ENCODE data around the gene YTHDC1.

Gene YTHDC1

DNA sequence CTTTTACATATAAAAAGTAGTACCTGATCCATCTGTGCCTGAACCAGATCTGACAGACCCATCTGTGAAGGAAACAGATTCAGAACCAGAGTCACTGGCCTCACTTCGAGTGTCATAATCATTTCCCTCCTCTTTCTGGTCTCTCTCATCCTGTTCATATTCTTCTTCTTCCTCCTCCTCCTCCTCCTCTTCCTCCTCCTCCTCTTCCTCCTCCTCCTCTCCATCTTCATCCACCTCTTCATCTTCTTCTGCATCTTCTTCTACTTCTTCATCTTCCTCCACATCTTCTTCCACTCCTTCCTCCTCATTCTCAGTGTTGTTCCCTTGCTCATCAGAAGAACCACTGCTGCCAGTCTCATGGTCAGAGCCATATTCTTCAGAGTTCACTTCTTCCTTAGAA lies 12.9 kb downstream of the YTHDC1 start:
- no peak for DNase-seq (ENCODE audit: low spot score)
- TF ChIP-seq, protein P1, sequence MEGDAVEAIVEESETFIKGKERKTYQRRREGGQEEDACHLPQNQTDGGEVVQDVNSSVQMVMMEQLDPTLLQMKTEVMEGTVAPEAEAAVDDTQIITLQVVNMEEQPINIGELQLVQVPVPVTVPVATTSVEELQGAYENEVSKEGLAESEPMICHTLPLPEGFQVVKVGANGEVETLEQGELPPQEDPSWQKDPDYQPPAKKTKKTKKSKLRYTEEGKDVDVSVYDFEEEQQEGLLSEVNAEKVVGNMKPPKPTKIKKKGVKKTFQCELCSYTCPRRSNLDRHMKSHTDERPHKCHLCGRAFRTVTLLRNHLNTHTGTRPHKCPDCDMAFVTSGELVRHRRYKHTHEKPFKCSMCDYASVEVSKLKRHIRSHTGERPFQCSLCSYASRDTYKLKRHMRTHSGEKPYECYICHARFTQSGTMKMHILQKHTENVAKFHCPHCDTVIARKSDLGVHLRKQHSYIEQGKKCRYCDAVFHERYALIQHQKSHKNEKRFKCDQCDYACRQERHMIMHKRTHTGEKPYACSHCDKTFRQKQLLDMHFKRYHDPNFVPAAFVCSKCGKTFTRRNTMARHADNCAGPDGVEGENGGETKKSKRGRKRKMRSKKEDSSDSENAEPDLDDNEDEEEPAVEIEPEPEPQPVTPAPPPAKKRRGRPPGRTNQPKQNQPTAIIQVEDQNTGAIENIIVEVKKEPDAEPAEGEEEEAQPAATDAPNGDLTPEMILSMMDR (IDR thresholded peaks at IDR 0.05; ENCODE audit: extremely low read depth, insufficient read depth, missing control alignments) = no peak
- in situ Hi-C loops (cut with MboI; ENCODE audit: low pct_unique_long_range_greater_than_20kb, low sequenced_read_pairs, unreplicated experiment) = no loop called here

DNA sequence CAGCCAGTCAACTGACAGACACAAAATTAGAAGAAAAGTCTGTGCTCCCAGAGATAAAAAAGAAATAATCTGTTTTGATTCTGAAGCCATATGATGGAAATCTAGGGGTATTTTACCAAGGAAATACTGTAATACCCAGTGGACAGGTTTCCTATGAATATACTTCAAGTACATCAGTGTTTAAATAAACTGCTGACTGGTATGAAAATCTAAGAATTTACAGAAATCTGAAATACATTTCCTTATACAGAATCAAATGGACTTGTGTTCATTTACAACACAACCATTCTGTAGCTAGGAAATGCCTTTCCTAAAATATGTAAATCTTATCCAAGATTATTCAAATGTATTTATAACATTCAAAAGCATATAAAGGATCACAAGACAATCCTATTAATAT lies 13.4 kb downstream of the YTHDC1 start:
- in situ Hi-C loops (cut with MboI; ENCODE audit: low pct_unique_long_range_greater_than_20kb, low sequenced_read_pairs, unreplicated experiment) = no loop called here
- no peak for DNase-seq (ENCODE audit: low spot score)
- TF ChIP-seq, protein P1 (IDR thresholded peaks at IDR 0.05; ENCODE audit: extremely low read depth, insufficient read depth, missing control alignments) = no peak

DNA sequence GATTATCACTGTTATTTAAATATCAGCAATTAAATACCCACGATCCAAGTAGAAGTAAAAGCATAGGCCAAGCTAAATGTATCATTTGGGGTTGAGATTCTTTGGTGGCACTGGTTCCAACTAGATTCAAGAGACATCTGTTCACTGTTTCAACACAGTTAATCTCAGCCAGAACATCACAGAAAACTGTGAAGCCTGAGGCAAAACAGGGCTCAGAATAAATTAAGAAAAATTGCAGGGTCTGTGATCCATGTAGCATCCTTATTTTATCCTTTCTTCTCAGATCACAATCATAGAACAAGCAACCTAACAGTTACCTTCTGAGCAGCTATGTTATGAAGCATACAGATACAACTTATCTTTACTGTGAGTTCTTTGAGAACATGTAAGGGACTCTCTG lies 23.7 kb downstream of the YTHDC1 start:
- TF ChIP-seq, protein P1 (IDR thresholded peaks at IDR 0.05; ENCODE audit: extremely low read depth, insufficient read depth, missing control alignments) = no peak
- in situ Hi-C loops (cut with MboI; ENCODE audit: low pct_unique_long_range_greater_than_20kb, low sequenced_read_pairs, unreplicated experiment) = no loop called here
- no peak for DNase-seq (ENCODE audit: low spot score)

DNA sequence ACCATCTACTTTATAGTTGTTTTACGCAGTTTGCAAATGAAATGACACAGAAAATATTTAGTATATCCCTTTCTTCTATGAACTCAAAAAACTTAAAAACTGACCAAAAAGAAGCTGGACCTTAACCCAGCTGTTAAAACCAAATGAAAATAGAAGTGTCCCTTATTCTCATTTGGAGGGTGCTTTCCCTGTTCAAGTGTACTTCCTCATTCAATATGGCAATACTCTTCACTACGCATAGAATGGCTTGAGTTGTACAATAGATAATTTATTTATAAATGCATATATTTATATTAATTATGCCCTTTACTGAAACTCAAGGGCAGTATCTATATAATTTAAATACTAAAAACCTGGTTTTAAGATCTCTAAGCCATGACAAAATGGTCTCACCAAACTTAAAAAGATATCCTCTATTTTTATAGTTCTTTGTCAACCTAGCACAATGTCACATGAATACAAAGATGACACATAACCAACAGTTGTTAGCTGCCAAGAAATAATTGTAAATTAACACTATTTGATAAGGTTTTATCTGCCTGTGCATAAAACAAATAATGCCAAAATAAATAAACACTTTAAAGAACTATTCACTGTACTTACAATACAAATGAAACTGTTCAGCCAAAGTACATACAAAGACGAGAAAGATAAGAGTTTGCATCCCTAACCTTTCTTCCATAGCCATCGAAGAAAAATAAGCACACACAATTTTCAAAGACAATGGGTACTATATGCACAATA lies 25.2 kb downstream of the YTHDC1 start:
- TF ChIP-seq, protein P1 (IDR thresholded peaks at IDR 0.05; ENCODE audit: extremely low read depth, insufficient read depth, missing control alignments) = no peak
- DNase-seq (ENCODE audit: low spot score) = no peak
- in situ Hi-C loops (cut with MboI; ENCODE audit: low pct_unique_long_range_greater_than_20kb, low sequenced_read_pairs, unreplicated experiment) = no loop called here

DNA sequence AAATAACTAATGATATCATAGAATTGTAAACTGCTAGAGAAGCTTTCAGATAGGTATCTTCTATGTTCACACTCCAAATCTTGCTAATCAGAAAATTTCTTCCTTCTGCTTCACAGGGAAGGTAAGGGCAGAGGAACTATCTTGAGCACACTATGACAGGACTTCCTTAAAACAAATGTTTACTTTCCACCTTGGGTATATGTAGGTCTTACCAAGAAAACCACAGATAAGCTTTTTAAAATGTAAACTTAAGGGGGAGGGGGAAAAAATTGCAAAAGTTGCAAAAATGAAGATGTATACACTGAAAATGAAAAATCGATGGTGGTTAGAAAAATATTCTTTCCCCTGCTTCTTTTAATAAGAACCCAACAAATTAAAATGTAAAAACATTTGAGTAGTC lies 30.9 kb downstream of the YTHDC1 start:
- in situ Hi-C loops (cut with MboI; ENCODE audit: low pct_unique_long_range_greater_than_20kb, low sequenced_read_pairs, unreplicated experiment) = no loop called here
- TF ChIP-seq, protein P1 (IDR thresholded peaks at IDR 0.05; ENCODE audit: extremely low read depth, insufficient read depth, missing control alignments) = no peak
- no peak for DNase-seq (ENCODE audit: low spot score)

DNA sequence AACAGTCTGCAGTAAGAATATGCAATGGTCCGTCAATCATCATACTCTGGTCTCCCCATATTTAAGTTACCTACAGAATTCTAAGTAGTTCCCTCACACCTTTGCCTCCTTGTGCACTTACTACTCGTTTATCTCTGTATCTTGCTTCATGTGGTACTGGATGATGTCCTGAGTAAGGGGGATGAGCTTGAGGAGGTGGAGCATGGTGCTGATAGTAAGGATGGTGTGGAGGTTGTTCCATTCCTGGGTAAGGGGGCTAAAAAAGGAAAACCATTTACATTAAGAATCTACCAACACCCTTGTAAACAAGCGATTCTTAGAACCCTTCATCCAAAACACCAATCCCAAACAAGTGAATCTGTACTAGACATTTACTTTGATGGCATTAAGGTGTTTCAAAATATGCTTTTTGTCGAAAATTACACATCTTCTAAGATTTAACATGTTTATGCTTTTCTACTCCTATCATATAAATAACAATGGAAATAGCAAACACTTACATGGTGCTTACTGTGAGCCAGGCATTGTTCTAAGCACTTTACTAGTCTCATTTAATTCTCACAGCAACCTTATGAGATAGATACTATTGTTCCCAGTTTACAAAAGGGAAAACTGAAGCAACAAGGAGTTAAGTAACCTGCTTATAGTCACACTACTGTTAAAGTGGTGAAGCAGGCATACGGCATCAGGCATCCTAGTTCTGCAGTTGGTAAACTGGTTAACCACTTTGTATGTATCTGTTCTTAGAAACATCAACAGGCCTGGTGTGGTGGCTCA lies 33.5 kb downstream of the YTHDC1 start:
- in situ Hi-C loops (cut with MboI; ENCODE audit: low pct_unique_long_range_greater_than_20kb, low sequenced_read_pairs, unreplicated experiment) = no loop called here
- TF ChIP-seq, protein P1 (IDR thresholded peaks at IDR 0.05; ENCODE audit: extremely low read depth, insufficient read depth, missing control alignments) = no peak
- DNase-seq (ENCODE audit: low spot score) = no peak
